C1 segment of cervical spinal cord (tissue), 14 donors: ENCODE results near the gene HILPDA.
A peak's percentile ranks its signal among the peaks of the same experiment; 100 is the strongest.
"Not testable (repeated sequence)": the region's sequence is repeated elsewhere in the genome, so short reads cannot be mapped to it uniquely, and the experiment has no call there.

ENCODE experiments used
- DNase-seq, 14 donors: peaks; one replicate each; lab custom pipeline; 2025; lab: John Stamatoyannopoulos, UW

The HILPDA gene

GRCh38 chr7:128462460-128462859 lies 6.8 kb downstream of the HILPDA start:
- DNase-seq: no peak

GRCh38 chr7:128463345-128463744 lies 7.7 kb downstream of the HILPDA start:
- not testable (repeated sequence) for DNase-seq

GRCh38 chr7:128463933-128464332 lies 8.3 kb downstream of the HILPDA start:
- not testable (repeated sequence) for DNase-seq

GRCh38 chr7:128466871-128467270 lies 11.2 kb downstream of the HILPDA start:
- DNase-seq: not testable (repeated sequence)

GRCh38 chr7:128476402-128477335 lies 21.0 kb downstream of the HILPDA start, which contains the start of gene METTL2B:
METTL2B (plus strand) TSS chr7:128476748; CDS start chr7:128476766, 18 bp downstream.
- DNase-seq: peak; percentile 7 to 89 (median 80)

- DNase-seq: not testable (repeated sequence)
Observed at GRCh38 chr7:128477336-128477690, 21.6 kb downstream of the HILPDA start.

GRCh38 chr7:128479082-128479481 lies 23.4 kb downstream of the HILPDA start:
- DNase-seq: not testable (repeated sequence)

- not testable (repeated sequence) for DNase-seq
Observed at GRCh38 chr7:128488134-128488533, 32.5 kb downstream of the HILPDA start.

- DNase-seq: no peak
Observed at GRCh38 chr7:128497405-128497804, 41.7 kb downstream of the HILPDA start.

- not testable (repeated sequence) for DNase-seq
Observed at GRCh38 chr7:128505416-128505815, 49.7 kb downstream of the HILPDA start.

- DNase-seq: not testable (repeated sequence)
Observed at GRCh38 chr7:128506819-128507218, 51.1 kb downstream of the HILPDA start.

- DNase-seq: peak in 1 of 14 donors; percentile 7
Observed at GRCh38 chr7:128507321-128507993, 51.8 kb downstream of the HILPDA start.
